SH-SY5Y (cell line): ENCODE results near the gene DUS2.

Experiments
- GATA2 ChIP-seq: IDR thresholded peaks from 2 replicates; pipeline ENCODE4 v1.6.1; 2011; ENCODE audit warnings: mild to moderate bottlenecking, low read depth, low read length
- GATA3 ChIP-seq: IDR thresholded peaks from 2 replicates; pipeline ENCODE4 v1.6.1; 2011; ENCODE audit warnings: low read depth, mild to moderate bottlenecking, low read length, moderate library complexity

DUS2 gene

GRCh38 chr16:68086860-68087268 is 63.8 kb downstream of the DUS2 start:
- TF ChIP-seq GATA2: no peak

- TF ChIP-seq GATA3: no peak
- TF ChIP-seq GATA2: no peak
These were observed 64.6 kb downstream of the DUS2 start for GRCh38 chr16:68087688-68088087.

- TF ChIP-seq GATA3 (no peak), GATA2 (no peak)
These were observed 65.3 kb downstream of the DUS2 start for GRCh38 chr16:68088130-68088972.

GRCh38 chr16:68089067-68089466 is 66.0 kb downstream of the DUS2 start:
- TF ChIP-seq GATA2 (no peak), GATA3 (no peak)

GRCh38 chr16:68090130-68090529 is 67.0 kb downstream of the DUS2 start:
- TF ChIP-seq GATA2 (no peak), GATA3 (no peak)

GRCh38 chr16:68090533-68090932 is 67.4 kb downstream of the DUS2 start:
- no peak for TF ChIP-seq GATA2
- no peak for TF ChIP-seq GATA3

- TF ChIP-seq GATA3: no peak
- no peak for TF ChIP-seq GATA2
These were observed 68.5 kb downstream of the DUS2 start for GRCh38 chr16:68091380-68092261.

- no peak for TF ChIP-seq GATA3
- no peak for TF ChIP-seq GATA2
These were observed 70.9 kb downstream of the DUS2 start for GRCh38 chr16:68093816-68094613.

- TF ChIP-seq GATA2 (no peak), GATA3 (no peak)
These were observed 71.5 kb downstream of the DUS2 start for GRCh38 chr16:68094614-68094934.

- TF ChIP-seq GATA2: no peak
- TF ChIP-seq GATA3: no peak
These were observed 73.4 kb downstream of the DUS2 start for GRCh38 chr16:68096491-68096890.

GRCh38 chr16:68097088-68097487 is 74.0 kb downstream of the DUS2 start:
- TF ChIP-seq GATA3 (no peak), GATA2 (no peak)

- TF ChIP-seq GATA2: no peak
These were observed 74.8 kb downstream of the DUS2 start for GRCh38 chr16:68097895-68098294.

- no peak for TF ChIP-seq GATA3
- TF ChIP-seq GATA2: no peak
These were observed 77.4 kb downstream of the DUS2 start for GRCh38 chr16:68100488-68100887.

- TF ChIP-seq GATA3: no peak
- TF ChIP-seq GATA2: no peak
These were observed 82.5 kb downstream of the DUS2 start for GRCh38 chr16:68105611-68106010.
